Midbrain (tissue), 1 donor: ENCODE data around the gene AASS.

Source experiments
- DNase-seq: peaks from one replicate; lab custom pipeline; 2025; lab: John Stamatoyannopoulos, UW

The AASS gene

GRCh38 chr7:122118757-122119156 lies 25.3 kb downstream of the AASS start:
- DNase-seq = no peak

- DNase-seq = no peak
Observed at GRCh38 chr7:122103064-122103463, 41.0 kb downstream of the AASS start.

- no peak for DNase-seq
Observed at GRCh38 chr7:122100021-122100420, 44.0 kb downstream of the AASS start.

GRCh38 chr7:122095642-122096041 lies 48.4 kb downstream of the AASS start:
- no peak for DNase-seq

GRCh38 chr7:122094549-122094948 lies 49.5 kb downstream of the AASS start:
- no peak for DNase-seq

GRCh38 chr7:122092964-122093797 lies 50.9 kb downstream of the AASS start:
- DNase-seq = peak; percentile 66

GRCh38 chr7:122082670-122083069 lies 61.4 kb downstream of the AASS start:
- no peak for DNase-seq

GRCh38 chr7:122082160-122082559 lies 61.9 kb downstream of the AASS start:
- no peak for DNase-seq

- DNase-seq = no peak
Observed at GRCh38 chr7:122073635-122074034, 70.4 kb downstream of the AASS start.

- no peak for DNase-seq
Observed at GRCh38 chr7:122072924-122073599, 71.0 kb downstream of the AASS start.

GRCh38 chr7:122072272-122072671 lies 71.8 kb downstream of the AASS start:
- DNase-seq = no peak

- DNase-seq = no peak
Observed at GRCh38 chr7:122070834-122071233, 73.2 kb downstream of the AASS start.

GRCh38 chr7:122070062-122070461 lies 74.0 kb downstream of the AASS start:
- DNase-seq = no peak

GRCh38 chr7:122068999-122069398 lies 75.0 kb downstream of the AASS start:
- no peak for DNase-seq

GRCh38 chr7:122068046-122068445 lies 76.0 kb downstream of the AASS start:
- no peak for DNase-seq

GRCh38 chr7:122067077-122067476 lies 77.0 kb downstream of the AASS start:
- no peak for DNase-seq

- DNase-seq = no peak
Observed at GRCh38 chr7:122064971-122065370, 79.1 kb downstream of the AASS start.

- no peak for DNase-seq
Observed at GRCh38 chr7:122063146-122063545, 80.9 kb downstream of the AASS start.

GRCh38 chr7:122059542-122059941 lies 84.5 kb downstream of the AASS start:
- no peak for DNase-seq

- DNase-seq = no peak
Observed at GRCh38 chr7:122056977-122057376, 87.1 kb downstream of the AASS start.

- DNase-seq = no peak
Observed at GRCh38 chr7:122055073-122055472, 89.0 kb downstream of the AASS start.

GRCh38 chr7:122054393-122054792 lies 89.7 kb downstream of the AASS start:
- DNase-seq = no peak

- DNase-seq = no peak
Observed at GRCh38 chr7:122046402-122046801, 97.6 kb downstream of the AASS start.
